VCaP (cell line): ENCODE results near the gene ZPLD1.

ENCODE experiments used
- H3K27ac ChIP-seq: fragments of 450-650 bp; 2 replicates; pipeline ENCODE4 v1.5.1; 2017
- TF ChIP-seq, protein P1 (sequence below): fragments of 450-650 bp; conservative IDR thresholded peaks from 2 replicates; pipeline ENCODE4 v1.5.1; 2017; ENCODE audit warnings: mild to moderate bottlenecking, moderate library complexity

Gene ZPLD1

DNA sequence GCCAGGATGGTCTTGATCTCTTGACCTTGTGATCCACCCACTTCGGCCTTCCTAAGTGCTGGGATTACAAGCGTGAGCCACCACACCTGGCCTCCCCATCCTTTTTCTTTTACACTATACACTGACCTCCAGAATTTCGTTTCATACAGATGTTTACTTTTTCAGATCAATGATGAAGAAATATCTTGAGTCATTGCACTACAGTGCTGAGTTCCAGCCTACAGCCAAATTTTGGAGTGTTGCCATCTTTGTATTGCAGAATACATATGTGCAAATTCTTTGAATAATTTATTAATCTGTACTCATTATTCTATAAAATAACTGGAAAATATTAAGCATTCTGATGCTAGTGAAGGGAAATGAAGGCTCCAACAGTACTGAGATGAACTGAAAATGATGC lies 12.5 kb downstream of the ZPLD1 start:
- H3K27ac ChIP-seq = no peak overlapping the region
- TF ChIP-seq, protein P1, sequence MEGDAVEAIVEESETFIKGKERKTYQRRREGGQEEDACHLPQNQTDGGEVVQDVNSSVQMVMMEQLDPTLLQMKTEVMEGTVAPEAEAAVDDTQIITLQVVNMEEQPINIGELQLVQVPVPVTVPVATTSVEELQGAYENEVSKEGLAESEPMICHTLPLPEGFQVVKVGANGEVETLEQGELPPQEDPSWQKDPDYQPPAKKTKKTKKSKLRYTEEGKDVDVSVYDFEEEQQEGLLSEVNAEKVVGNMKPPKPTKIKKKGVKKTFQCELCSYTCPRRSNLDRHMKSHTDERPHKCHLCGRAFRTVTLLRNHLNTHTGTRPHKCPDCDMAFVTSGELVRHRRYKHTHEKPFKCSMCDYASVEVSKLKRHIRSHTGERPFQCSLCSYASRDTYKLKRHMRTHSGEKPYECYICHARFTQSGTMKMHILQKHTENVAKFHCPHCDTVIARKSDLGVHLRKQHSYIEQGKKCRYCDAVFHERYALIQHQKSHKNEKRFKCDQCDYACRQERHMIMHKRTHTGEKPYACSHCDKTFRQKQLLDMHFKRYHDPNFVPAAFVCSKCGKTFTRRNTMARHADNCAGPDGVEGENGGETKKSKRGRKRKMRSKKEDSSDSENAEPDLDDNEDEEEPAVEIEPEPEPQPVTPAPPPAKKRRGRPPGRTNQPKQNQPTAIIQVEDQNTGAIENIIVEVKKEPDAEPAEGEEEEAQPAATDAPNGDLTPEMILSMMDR = no peak

DNA sequence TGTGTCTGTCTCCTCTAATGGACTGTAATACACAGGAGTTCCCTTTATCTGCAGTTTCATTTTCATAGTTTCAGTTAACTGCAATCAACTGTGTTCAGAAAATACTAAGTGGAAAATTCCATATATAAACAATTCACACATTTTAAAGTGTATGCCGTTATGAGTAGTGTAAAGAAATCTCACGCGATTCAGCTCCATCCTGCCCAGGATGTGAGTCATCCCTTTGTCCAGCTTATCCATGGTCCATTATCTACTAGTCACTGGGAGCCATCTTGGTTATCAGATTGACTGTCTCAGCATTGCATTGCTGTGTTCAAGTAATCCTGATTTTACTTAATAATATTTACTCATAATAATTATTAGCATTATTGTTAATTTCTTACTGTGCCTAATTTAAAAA lies 14.5 kb downstream of the ZPLD1 start:
- H3K27ac ChIP-seq = no peak overlapping the region
- TF ChIP-seq, protein P1 = no peak

DNA sequence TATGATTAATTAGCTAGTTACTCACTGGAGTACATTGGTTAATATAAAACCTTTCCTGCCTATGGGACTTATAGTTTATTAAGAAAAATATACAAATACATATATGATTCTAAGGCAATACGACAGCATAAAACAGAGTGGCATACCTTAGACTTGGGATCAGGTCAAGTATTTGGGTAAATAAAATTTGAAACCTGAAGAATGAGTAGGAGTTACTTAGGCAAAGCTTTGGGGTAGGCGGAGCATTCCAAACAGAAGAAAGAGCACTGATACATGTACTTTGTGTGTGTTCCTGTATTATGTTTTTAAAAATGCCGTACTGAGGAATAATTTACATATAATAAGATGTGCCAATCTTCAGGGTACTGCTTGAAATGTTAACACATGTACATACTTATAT lies 15.1 kb downstream of the ZPLD1 start:
- no peak overlapping the region for H3K27ac ChIP-seq
- TF ChIP-seq, protein P1 = no peak

GRCh38 chr3:102450976-102451375 lies 16.2 kb downstream of the ZPLD1 start:
- H3K27ac ChIP-seq = no peak overlapping the region
- TF ChIP-seq, protein P1 = no peak

DNA sequence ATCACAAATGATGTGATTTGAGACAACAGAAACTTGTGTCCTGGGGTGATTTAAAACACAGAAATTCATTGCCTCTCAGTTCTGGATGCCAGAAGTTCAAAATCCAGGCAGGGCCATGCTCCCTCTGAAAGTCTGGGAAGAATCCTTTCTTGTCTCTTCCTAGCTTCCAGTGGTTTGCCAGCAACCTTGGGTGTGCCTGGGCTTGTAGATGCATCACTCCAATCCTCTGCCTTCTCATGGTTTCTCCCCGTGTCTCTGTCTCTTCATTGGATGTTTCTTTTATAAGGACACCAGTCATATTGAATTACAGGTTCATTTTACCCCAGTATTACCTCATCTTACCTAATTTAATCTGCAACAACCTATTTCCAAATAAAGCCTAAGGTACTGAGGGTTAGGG lies 16.7 kb downstream of the ZPLD1 start:
- H3K27ac ChIP-seq = no peak overlapping the region
- TF ChIP-seq, protein P1 = no peak

GRCh38 chr3:102454181-102454580 lies 19.4 kb downstream of the ZPLD1 start:
- H3K27ac ChIP-seq = no peak overlapping the region
- TF ChIP-seq, protein P1 = no peak

- TF ChIP-seq, protein P1 = no peak
- H3K27ac ChIP-seq = peak overlapping the region; percentile 29; the same call in 1 of the 2 replicates
Measured at GRCh38 chr3:102457644-102458043, 22.8 kb downstream of the ZPLD1 start.

- H3K27ac ChIP-seq = no peak overlapping the region
- TF ChIP-seq, protein P1 = no peak
Measured at GRCh38 chr3:102460579-102460978, 25.8 kb downstream of the ZPLD1 start.
